SK-N-SH (cell line): Measurements from ENCODE around the gene GRIN1. TPM values are rescaled to one million over a fixed set of nuclear protein-coding genes. Genes with fewer than 3 reads are reported as not detected.

Experiments
- CTCF ChIA-PET: fragments of 300-600, 350-600 bp; formaldehyde crosslinking; extraction: SDS; loops from one replicate; lab custom pipeline; 2021; lab: Yijun Ruan, JAX
- POLR2A ChIA-PET: fragments of 350-600 bp; sonication (Branson Sonifier 250); formaldehyde crosslinking; extraction: SDS; loops from one replicate; lab custom pipeline; 2020; ENCODE audit warnings: antibody characterized with exemption, inconsistent platforms; lab: Yijun Ruan, JAX
- DNase-seq: peaks from one replicate; pipeline ENCODE4 v3.0.0; 2012
- H2AFZ ChIP-seq: fragments of 200-600 bp; sonication (generic); 2 replicates; pipeline ENCODE4 v1.8.1; 2016; ENCODE audit warnings: antibody characterized with exemption, mild to moderate bottlenecking, low read depth
- H3F3A ChIP-seq: fragments of 200-600 bp; sonication (generic); replicated peaks from 2 replicates; pipeline ENCODE3; 2016; ENCODE audit warnings: antibody characterized with exemption, mild to moderate bottlenecking; ENCODE audit not compliant: insufficient read depth
- H3K27ac ChIP-seq, 2 experiments: fragments of 200-500 bp in 1 of 2; fragments of 200-600 bp in 1 of 2; sonication (Bioruptor generic) in 1 of 2; sonication (generic), shearing (Covaris generic) in 1 of 2; 2 replicates each; pipeline versions ENCODE4 v1.5.1 to v1.6.1; 2014 to 2016; ENCODE audit warnings: low read depth in 2 of 2, inconsistent platforms in 1 of 2, low read length in 1 of 2, mild to moderate bottlenecking in 1 of 2, mixed read lengths in 1 of 2
- H3K27me3 ChIP-seq: fragments of 200-600 bp; sonication (generic), shearing (Covaris generic); 2 replicates; pipeline ENCODE4 v1.6.1; 2016; ENCODE audit warnings: mixed run types; ENCODE audit not compliant: insufficient read depth
- H3K36me3 ChIP-seq, 2 experiments: fragments of 200-500 bp in 1 of 2; fragments of 200-600 bp in 1 of 2; sonication (Bioruptor generic) in 1 of 2; sonication (generic) in 1 of 2; replicated peaks in 1 of 2; 2 replicates each; pipeline versions ENCODE3 to v1.5.1; 2014 to 2016; ENCODE audit warnings: low read length in 1 of 2, mild to moderate bottlenecking in 1 of 2; ENCODE audit not compliant: insufficient read depth in 2 of 2, control insufficient read depth in 1 of 2
- H3K4me1 ChIP-seq, 2 experiments: fragments of 200-500 bp in 1 of 2; fragments of 200-600 bp in 1 of 2; sonication (Bioruptor generic) in 1 of 2; sonication (generic), shearing (Covaris generic) in 1 of 2; 2 replicates each; pipeline versions ENCODE4 v1.5.1 to v1.6.1; 2014 to 2016; ENCODE audit warnings: low read depth in 1 of 2, low read length in 1 of 2, mixed run types in 1 of 2; ENCODE audit not compliant: insufficient read depth in 2 of 2, control insufficient read depth in 1 of 2
- H3K4me2 ChIP-seq: fragments of 200-600 bp; sonication (generic), shearing (Covaris generic); 2 replicates; pipeline ENCODE4 v1.6.1; 2017; ENCODE audit warnings: mixed run types
- H3K4me3 ChIP-seq, 2 experiments: fragments of 200-500 bp in 1 of 2; fragments of 200-600 bp in 1 of 2; sonication (Bioruptor generic) in 1 of 2; sonication (generic), shearing (Covaris generic) in 1 of 2; 2 replicates each; pipeline versions ENCODE4 v1.5.1 to v1.8.1; 2014 to 2016; ENCODE audit warnings: low read depth in 2 of 2, inconsistent platforms in 1 of 2, low read length in 1 of 2, mild to moderate bottlenecking in 1 of 2, mixed read lengths in 1 of 2, moderate library complexity in 1 of 2
- H3K79me2 ChIP-seq: fragments of 200-600 bp; sonication (generic); 2 replicates; pipeline ENCODE4 v1.8.1; 2017; ENCODE audit warnings: mild to moderate bottlenecking; ENCODE audit not compliant: insufficient read depth
- H3K9ac ChIP-seq: fragments of 200-600 bp; sonication (generic); 2 replicates; pipeline ENCODE4 v1.6.1; 2017; ENCODE audit warnings: mixed run types
- H3K9me2 ChIP-seq: fragments of 200-600 bp; sonication (generic); 2 replicates; pipeline ENCODE4 v1.6.1; 2017; ENCODE audit warnings: mixed run types
- H3K9me3 ChIP-seq: fragments of 200-600 bp; sonication (generic); 2 replicates; pipeline ENCODE4 v1.6.1; 2017; ENCODE audit warnings: mixed run types, mild to moderate bottlenecking, moderate library complexity
- H4K20me1 ChIP-seq: fragments of 200-600 bp; sonication (generic); 2 replicates; pipeline ENCODE4 v1.6.1; 2017; ENCODE audit warnings: mild to moderate bottlenecking, mixed run types; ENCODE audit not compliant: insufficient read depth
- EZH2phosphoT487 ChIP-seq: fragments of 200-600 bp; sonication (generic); IDR thresholded peaks from 2 replicates; pipeline ENCODE4 v1.6.1; 2017; ENCODE audit warnings: low read depth, mixed run types, mild to moderate bottlenecking, antibody characterized with exemption, moderate library complexity, borderline replicate concordance
- GABPA ChIP-seq: IDR thresholded peaks from 2 replicates; pipeline ENCODE4 v1.4.0; 2012; ENCODE audit warnings: low read depth, mild to moderate bottlenecking
- GATA2 ChIP-seq: sonication (generic); formaldehyde crosslinking; IDR thresholded peaks from 2 replicates; pipeline ENCODE4 v1.5.0; 2020; ENCODE audit warnings: mild to moderate bottlenecking, missing genetic modification reagents
- MXI1 ChIP-seq: IDR thresholded peaks from 2 replicates; pipeline ENCODE4 v1.6.1; 2012; ENCODE audit warnings: mild to moderate bottlenecking, low read depth, low read length, improper control_type of control experiment
- NFIC ChIP-seq: IDR thresholded peaks from 2 replicates; pipeline ENCODE4 v1.4.0; 2012; ENCODE audit warnings: borderline replicate concordance
- POLR2AphosphoS5 ChIP-seq: IDR thresholded peaks from 2 replicates; pipeline ENCODE4 v1.6.1; 2012; ENCODE audit warnings: low read depth, low read length
- RAD21 ChIP-seq: IDR thresholded peaks from 2 replicates; pipeline ENCODE4 v1.6.1; 2012; ENCODE audit warnings: mild to moderate bottlenecking, low read length
- SIN3A ChIP-seq: IDR thresholded peaks from 2 replicates; pipeline ENCODE4 v1.6.1; 2012; ENCODE audit warnings: low read depth, mild to moderate bottlenecking, low read length, moderate library complexity, borderline replicate concordance
- SMC3 ChIP-seq: IDR thresholded peaks from 2 replicates; pipeline ENCODE4 v1.6.1; 2012; ENCODE audit warnings: low read depth, low read length, improper control_type of control experiment
- TAF1 ChIP-seq: IDR thresholded peaks from 2 replicates; pipeline ENCODE4 v1.6.1; 2012; ENCODE audit warnings: low read depth, mild to moderate bottlenecking, low read length, moderate library complexity, borderline replicate concordance
- TEAD4 ChIP-seq: IDR thresholded peaks from 2 replicates; pipeline ENCODE4 v1.4.0; 2012; ENCODE audit warnings: mild to moderate bottlenecking, borderline replicate concordance; ENCODE audit not compliant: insufficient read depth
- WGBS: methylation state at CpG from one replicate; pipeline ENCODE4 v1.1.6; 2017; ENCODE audit warnings: low lambda C conversion rate; 5-methylcytosine and 5-hydroxymethylcytosine counted together
- polyA plus RNA-seq, 3 experiments: library from polyadenylated mRNA; depleted of rRNA; stranded (reverse); fragments of >200 nt; gene quantifications; 2 replicates each; pipeline ENCODE4 v1.2.3, GENCODE V29; 2012
- TF ChIP-seq, protein P1 (sequence below): fragments of 200-600 bp; sonication (generic); IDR thresholded peaks from 2 replicates; pipeline ENCODE4 v1.6.1; 2017; ENCODE audit warnings: antibody characterized with exemption, mild to moderate bottlenecking, moderate library complexity
- TF ChIP-seq, protein P2 (sequence below): fragments of 150-350 bp; IDR thresholded peaks from 2 replicates; pipeline ENCODE4 v1.6.1; 2016; ENCODE audit warnings: mild to moderate bottlenecking, low read depth, low read length

Gene GRIN1
- polyA plus RNA-seq, 1 of the 3 experiments (the other 2 are of a cell fraction) = not detected

DNA sequence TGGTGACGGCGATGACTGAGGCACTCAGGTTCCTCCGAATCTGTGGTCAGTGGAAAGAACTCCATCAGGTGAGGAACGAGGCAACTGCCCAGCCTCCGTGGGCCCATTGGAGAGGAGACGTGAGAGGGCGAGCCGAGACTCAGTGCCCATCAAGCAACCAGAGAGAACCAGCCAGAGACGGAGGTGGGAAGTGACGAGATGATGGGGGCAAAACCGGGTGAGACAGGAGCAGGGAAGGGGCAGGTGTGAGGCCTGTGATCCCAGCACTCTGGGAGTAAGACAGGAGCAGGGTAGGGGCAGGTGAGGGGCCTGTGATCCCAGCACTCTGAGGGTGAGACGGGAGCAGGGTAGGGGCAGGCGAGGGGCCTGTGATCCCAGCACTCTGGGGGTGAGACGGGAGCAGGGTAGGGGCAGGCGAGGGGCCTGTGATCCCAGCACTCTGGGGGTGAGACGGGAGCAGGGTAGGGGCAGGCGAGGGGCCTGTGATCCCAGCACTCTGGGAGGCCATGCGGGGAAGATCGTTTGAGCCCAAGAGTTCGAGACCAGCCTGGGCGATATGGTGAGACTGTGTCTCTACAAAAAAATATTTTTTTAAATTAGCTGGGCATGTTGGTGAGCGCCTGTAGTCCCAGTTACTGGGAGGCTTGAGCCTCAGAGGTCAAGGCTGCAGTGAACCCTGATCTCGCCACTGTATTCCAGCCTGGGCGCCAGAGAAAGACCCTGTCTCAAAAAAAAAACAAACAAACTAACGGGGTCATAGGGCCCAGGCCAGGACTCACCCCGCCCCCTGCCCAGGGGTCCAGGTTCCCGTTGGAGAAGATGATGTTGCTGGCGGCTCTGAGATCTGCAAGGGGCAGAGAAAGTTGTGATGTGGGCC lies 27.8 kb upstream of the GRIN1 start:
- CTCF ChIA-PET = no interaction called here
- Histone ChIP-seq H3K27ac (no peak overlapping the region), H3K36me3 (peaks cover 0 to 59% of the 10 kb centered on the region in 2 experiments), H3K4me2 (no peak overlapping the region)
- 96% methylated on average over 28 of the region's 28 CpGs for WGBS
- no peak for TF ChIP-seq GABPA
- no peak for TF ChIP-seq NFIC
- TF ChIP-seq, protein P1, sequence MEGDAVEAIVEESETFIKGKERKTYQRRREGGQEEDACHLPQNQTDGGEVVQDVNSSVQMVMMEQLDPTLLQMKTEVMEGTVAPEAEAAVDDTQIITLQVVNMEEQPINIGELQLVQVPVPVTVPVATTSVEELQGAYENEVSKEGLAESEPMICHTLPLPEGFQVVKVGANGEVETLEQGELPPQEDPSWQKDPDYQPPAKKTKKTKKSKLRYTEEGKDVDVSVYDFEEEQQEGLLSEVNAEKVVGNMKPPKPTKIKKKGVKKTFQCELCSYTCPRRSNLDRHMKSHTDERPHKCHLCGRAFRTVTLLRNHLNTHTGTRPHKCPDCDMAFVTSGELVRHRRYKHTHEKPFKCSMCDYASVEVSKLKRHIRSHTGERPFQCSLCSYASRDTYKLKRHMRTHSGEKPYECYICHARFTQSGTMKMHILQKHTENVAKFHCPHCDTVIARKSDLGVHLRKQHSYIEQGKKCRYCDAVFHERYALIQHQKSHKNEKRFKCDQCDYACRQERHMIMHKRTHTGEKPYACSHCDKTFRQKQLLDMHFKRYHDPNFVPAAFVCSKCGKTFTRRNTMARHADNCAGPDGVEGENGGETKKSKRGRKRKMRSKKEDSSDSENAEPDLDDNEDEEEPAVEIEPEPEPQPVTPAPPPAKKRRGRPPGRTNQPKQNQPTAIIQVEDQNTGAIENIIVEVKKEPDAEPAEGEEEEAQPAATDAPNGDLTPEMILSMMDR = no peak
- no peak for TF ChIP-seq SMC3
- no peak for TF ChIP-seq TEAD4
- TF ChIP-seq EZH2phosphoT487 = no peak
- TF ChIP-seq POLR2AphosphoS5 = no peak
- TF ChIP-seq MXI1 = no peak
- TF ChIP-seq SIN3A = no peak
- no peak for TF ChIP-seq RAD21
- TF ChIP-seq, protein P2, sequence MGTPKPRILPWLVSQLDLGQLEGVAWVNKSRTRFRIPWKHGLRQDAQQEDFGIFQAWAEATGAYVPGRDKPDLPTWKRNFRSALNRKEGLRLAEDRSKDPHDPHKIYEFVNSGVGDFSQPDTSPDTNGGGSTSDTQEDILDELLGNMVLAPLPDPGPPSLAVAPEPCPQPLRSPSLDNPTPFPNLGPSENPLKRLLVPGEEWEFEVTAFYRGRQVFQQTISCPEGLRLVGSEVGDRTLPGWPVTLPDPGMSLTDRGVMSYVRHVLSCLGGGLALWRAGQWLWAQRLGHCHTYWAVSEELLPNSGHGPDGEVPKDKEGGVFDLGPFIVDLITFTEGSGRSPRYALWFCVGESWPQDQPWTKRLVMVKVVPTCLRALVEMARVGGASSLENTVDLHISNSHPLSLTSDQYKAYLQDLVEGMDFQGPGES = no peak
- no peak for TF ChIP-seq TAF1
- no peak for TF ChIP-seq GATA2
- TF ChIP-seq, all 33 proteins: peak for 0
- Histone ChIP-seq H3K4me1 (peaks cover 0 to 10% of the 10 kb centered on the region in 2 experiments; a peak in 1 of 4 replicates), H4K20me1 (no peaks in the 10 kb centered on the region), H3F3A (no peaks in the 10 kb centered on the region), H2AFZ (no peak overlapping the region), H3K79me2 (no peaks in the 10 kb centered on the region), H3K9me3 (no peaks in the 10 kb centered on the region), H3K9me2 (no peaks in the 10 kb centered on the region), H3K9ac (no peak overlapping the region), H3K4me3 (no peak overlapping the region), H3K27me3 (no peaks in the 10 kb centered on the region)
- no peak for DNase-seq
- POLR2A ChIA-PET = no interaction called here
